H1 (cell line): Measurements from ENCODE around the gene GANC. TPM values are rescaled to one million over a fixed set of nuclear protein-coding genes. Genes with fewer than 3 reads are reported as not detected.

ENCODE experiments used
- CTCF ChIA-PET: fragments of 300-600 bp; sonication (Branson Sonifier 250); formaldehyde crosslinking; loops from one replicate; lab custom pipeline; 2021; ENCODE audit not compliant: partially characterized antibody; lab: Charles Lee
- POLR2A ChIA-PET: fragments of 300-600 bp; sonication (Branson Sonifier 250); formaldehyde crosslinking; loops from one replicate; lab custom pipeline; 2021; ENCODE audit warnings: inconsistent platforms; ENCODE audit not compliant: partially characterized antibody; lab: Charles Lee
- DNase-seq, 2 experiments: peaks; one replicate each; pipeline versions ENCODE4 v3.0.0 to v3.0.0-alpha.2; 2010 to 2022; ENCODE audit warnings: low spot score in 2 of 2, low read depth in 1 of 2, mixed read lengths in 1 of 2
- FAIRE-seq: peaks from 2 replicates; lab custom pipeline; 2011; peaks lifted over from hg19 to GRCh38; lab: Jason Lieb, UNC
- H2AFZ ChIP-seq: 2 replicates; pipeline ENCODE4 v1.8.1; 2012; ENCODE audit warnings: low read length, inconsistent platforms
- H2AK5ac ChIP-seq: 2 replicates; pipeline ENCODE4 v1.6.1; 2013; ENCODE audit warnings: low read depth, low read length
- H2BK120ac ChIP-seq: replicated peaks from 2 replicates; pipeline ENCODE3; 2013; ENCODE audit warnings: low read depth, low read length, inconsistent platforms
- H2BK12ac ChIP-seq: 2 replicates; pipeline ENCODE4 v1.6.1; 2013; ENCODE audit warnings: low read depth, low read length
- H2BK15ac ChIP-seq: 2 replicates; pipeline ENCODE4 v1.6.1; 2013; ENCODE audit warnings: low read length
- H2BK20ac ChIP-seq: 2 replicates; pipeline ENCODE4 v1.6.1; 2013; ENCODE audit warnings: low read length
- H2BK5ac ChIP-seq: 2 replicates; pipeline ENCODE4 v1.6.1; 2013; ENCODE audit warnings: low read depth, low read length
- H3K14ac ChIP-seq: 2 replicates; pipeline ENCODE4 v1.6.1; 2013; ENCODE audit warnings: inconsistent platforms; ENCODE audit not compliant: insufficient read length
- H3K18ac ChIP-seq: 2 replicates; pipeline ENCODE4 v1.6.1; 2013; ENCODE audit warnings: low read length; ENCODE audit errors: extremely low read depth
- H3K23ac ChIP-seq: 2 replicates; pipeline ENCODE4 v1.6.1; 2013; ENCODE audit warnings: inconsistent platforms; ENCODE audit not compliant: insufficient read length
- H3K23me2 ChIP-seq: 2 replicates; pipeline ENCODE4 v1.6.1; 2013; ENCODE audit warnings: low read depth, low read length
- H3K27ac ChIP-seq: 2 replicates; pipeline ENCODE4 v1.6.1; 2011; ENCODE audit warnings: low read depth, low read length, inconsistent platforms
- H3K27me3 ChIP-seq, 4 experiments: replicated peaks in 1 of 4; 1 replicate in 1 of 4; 2 replicates in 3 of 4; pipeline versions ENCODE4 v1.6.1 to v1.8.1; 2011 to 2013; ENCODE audit warnings: low read length in 3 of 4, mild to moderate bottlenecking in 3 of 4, inconsistent platforms in 2 of 4, mixed read lengths in 2 of 4, moderate library complexity in 1 of 4; ENCODE audit not compliant: control insufficient read depth in 3 of 4, insufficient read depth in 3 of 4; ENCODE audit errors: extremely low read depth in 1 of 4
- H3K36me3 ChIP-seq, 4 experiments: 2 replicates each; pipeline versions ENCODE4 v1.6.1 to v1.8.1; 2011 to 2013; ENCODE audit warnings: mild to moderate bottlenecking in 4 of 4, low read length in 3 of 4, moderate library complexity in 2 of 4, control low read depth in 1 of 4, inconsistent platforms in 1 of 4; ENCODE audit not compliant: insufficient read depth in 4 of 4, control insufficient read depth in 2 of 4
- H3K4ac ChIP-seq: replicated peaks from 2 replicates; pipeline ENCODE3; 2013; ENCODE audit warnings: low read length, low read depth, mixed read lengths, inconsistent platforms; ENCODE audit not compliant: insufficient read length
- H3K4me1 ChIP-seq, 4 experiments: replicated peaks in 1 of 4; 1 replicate in 1 of 4; 2 replicates in 3 of 4; pipeline versions ENCODE4 v1.6.1 to v1.8.1; 2011 to 2013; ENCODE audit warnings: low read length in 3 of 4, inconsistent platforms in 2 of 4, mixed read lengths in 1 of 4; ENCODE audit not compliant: insufficient read depth in 4 of 4, control insufficient read depth in 3 of 4
- H3K4me2 ChIP-seq, 2 experiments: 2 replicates each; pipeline versions ENCODE4 v1.6.1 to v1.8.1; 2011 to 2013; ENCODE audit warnings: low read depth in 2 of 2, low read length in 2 of 2, control low read depth in 1 of 2, inconsistent platforms in 1 of 2, mild to moderate bottlenecking in 1 of 2; ENCODE audit not compliant: insufficient read depth in 1 of 2
- H3K4me3 ChIP-seq, 4 experiments: fragments of 200-600, 300-600 bp in 1 of 4; sonication (generic), shearing (Covaris generic), sonication (Bioruptor Twin) in 1 of 4; 2 replicates each; pipeline versions ENCODE4 v1.5.1 to v1.8.1; 2011 to 2016; ENCODE audit warnings: low read length in 4 of 4, low read depth in 3 of 4, control low read depth in 2 of 4, inconsistent platforms in 2 of 4, mild to moderate bottlenecking in 2 of 4, mixed read lengths in 1 of 4, moderate library complexity in 1 of 4; ENCODE audit not compliant: insufficient read depth in 2 of 4; ENCODE audit errors: extremely low read depth in 1 of 4
- H3K56ac ChIP-seq: replicated peaks from 2 replicates; pipeline ENCODE3; 2013; ENCODE audit warnings: low read depth, mild to moderate bottlenecking, mixed read lengths, low read length, inconsistent platforms; ENCODE audit not compliant: insufficient read length
- H3K79me1 ChIP-seq: 2 replicates; pipeline ENCODE4 v1.6.1; 2013; ENCODE audit warnings: low read depth, low read length, control low read depth
- H3K79me2 ChIP-seq, 2 experiments: 2 replicates each; pipeline versions ENCODE4 v1.6.1 to v1.8.1; 2012 to 2013; ENCODE audit warnings: low read length in 2 of 2, mild to moderate bottlenecking in 2 of 2, inconsistent platforms in 1 of 2; ENCODE audit not compliant: insufficient read depth in 2 of 2, control insufficient read depth in 1 of 2
- H3K9ac ChIP-seq, 4 experiments: replicated peaks in 1 of 4; 1 replicate in 1 of 4; 2 replicates in 3 of 4; pipeline versions ENCODE4 v1.6.1 to v1.8.1; 2011 to 2013; ENCODE audit warnings: low read depth in 3 of 4, low read length in 3 of 4, control low read depth in 2 of 4, mild to moderate bottlenecking in 2 of 4, moderate library complexity in 2 of 4, inconsistent platforms in 1 of 4; ENCODE audit errors: extremely low read depth in 1 of 4
- H3K9me3 ChIP-seq, 2 experiments: 2 replicates each; pipeline versions ENCODE4 v1.6.1 to v1.8.1; 2012 to 2013; ENCODE audit warnings: mild to moderate bottlenecking in 2 of 2, moderate library complexity in 2 of 2, control low read depth in 1 of 2, inconsistent platforms in 1 of 2, low read depth in 1 of 2, low read length in 1 of 2, mixed read lengths in 1 of 2; ENCODE audit not compliant: insufficient read depth in 2 of 2
- H4K20me1 ChIP-seq, 2 experiments: replicated peaks in 1 of 2; 2 replicates each; pipeline versions ENCODE3 to v1.8.1; 2011 to 2013; ENCODE audit warnings: inconsistent platforms in 2 of 2, low read length in 2 of 2, mild to moderate bottlenecking in 1 of 2; ENCODE audit not compliant: insufficient read depth in 2 of 2, control insufficient read depth in 1 of 2
- H4K5ac ChIP-seq: 2 replicates; pipeline ENCODE4 v1.6.1; 2013; ENCODE audit warnings: low read length, low read depth, mixed read lengths, inconsistent platforms; ENCODE audit not compliant: insufficient read length
- H4K8ac ChIP-seq: 2 replicates; pipeline ENCODE4 v1.8.0; 2013; ENCODE audit warnings: mild to moderate bottlenecking, moderate library complexity, low read length, inconsistent platforms; ENCODE audit not compliant: insufficient read depth; ENCODE audit errors: extremely low read depth
- H4K91ac ChIP-seq: replicated peaks from 2 replicates; pipeline ENCODE3; 2013; ENCODE audit warnings: low read length, mixed read lengths, inconsistent platforms; ENCODE audit not compliant: insufficient read length
- EZH2 ChIP-seq: fragments of 200-600 bp; sonication (generic); IDR thresholded peaks from 2 replicates; pipeline ENCODE4 v1.7.1; 2012; ENCODE audit warnings: low read depth, mild to moderate bottlenecking, moderate library complexity, low read length, inconsistent platforms; ENCODE audit not compliant: severe bottlenecking
- HDAC6 ChIP-seq: IDR thresholded peaks from one replicate; pipeline ENCODE4 v1.7.1; 2012; ENCODE audit warnings: low read depth, mild to moderate bottlenecking, inconsistent platforms, low read length, moderate library complexity
- RXRA ChIP-seq: IDR thresholded peaks from 2 replicates; pipeline ENCODE4 v1.6.1; 2011; ENCODE audit warnings: low read depth, mild to moderate bottlenecking, low read length, moderate library complexity; ENCODE audit not compliant: insufficient read depth
- SIRT6 ChIP-seq: IDR thresholded peaks from one replicate; pipeline ENCODE4 v1.7.1; 2012; ENCODE audit warnings: low read length, inconsistent platforms
- SRF ChIP-seq: IDR thresholded peaks from 2 replicates; pipeline ENCODE4 v1.6.1; 2011; ENCODE audit warnings: mild to moderate bottlenecking, low read depth, low read length, moderate library complexity
- WGBS, 2 experiments: shearing (Covaris generic) in 1 of 2; methylation state at CpG; one replicate each; pipeline versions ENCODE4 v1.1.6 to v1.1.7; 2013 to 2015; ENCODE audit warnings: low lambda C conversion rate in 2 of 2, mixed read lengths in 2 of 2, inconsistent platforms in 1 of 2, low coverage in 1 of 2, missing lambda C conversion rate in 1 of 2; ENCODE audit not compliant: insufficient replicate concordance in 2 of 2, insufficient coverage in 1 of 2, insufficient read length in 1 of 2; ENCODE audit errors: extremely low coverage in 1 of 2, missing lambda C conversion rate in 1 of 2; 5-methylcytosine and 5-hydroxymethylcytosine counted together
- polyA plus RNA-seq, 7 experiments: library from polyadenylated mRNA; depleted of rRNA in 3 of 7; stranded (reverse) in 5 of 7; unstranded in 2 of 7; fragments of >200 nt in 5 of 7; fragments of 200-250 nt in 2 of 7; gene quantifications; 1 replicate in 5 of 7; 2 replicates in 1 of 7; 4 replicates in 1 of 7; pipeline versions ENCODE4 v1.2.1 to v1.2.3, GENCODE V29; 2011 to 2013; ENCODE audit warnings: missing spikeins in 2 of 7, mixed read lengths in 2 of 7
- total RNA-seq: library from RNA; stranded (reverse); fragmentation: NEBNext Ultra II Directional; extraction: Animal tissue kit (Norgen Biotek cat#: 25700); gene quantifications from 2 replicates; pipeline ENCODE4 v1.2.1, GENCODE V29; 2021
- TF ChIP-seq, protein P1 (sequence below): IDR thresholded peaks from 2 replicates; pipeline ENCODE4 v1.6.1; 2012; ENCODE audit warnings: inconsistent platforms

GANC gene
- total and polyA plus RNA-seq, 2 of the 8 experiments (the other 6 are each of a cell fraction or from before 2014, with no cell fraction given), result 6.8 to 14.4 TPM

- CTCF ChIA-PET, result interaction anchor here (1.0 kb wide), 1 partner anchor 138 kb away, joined by 3 read pairs; no protein-coding TSS in a partner anchor
- Histone ChIP-seq H3K9me3 (no peaks in the 10 kb centered on the region), H3K27ac (no peak overlapping the region)
Measured at GRCh38 chr15:42276762-42277161, 3.8 kb downstream of the GANC start.

More at GRCh38 chr15:42276762-42277161, 3.8 kb downstream of the GANC start:
- no peak overlapping the region for H4K91ac ChIP-seq
- POLR2A ChIA-PET, result no interaction called here
- no peak overlapping the region for H3K23ac ChIP-seq
- no peak overlapping the region for H4K5ac ChIP-seq
- H3K4me1 ChIP-seq, result peaks cover 0 to 10% (median 3%) of the 10 kb centered on the region in 4 experiments; a peak in 3 of 7 replicates
- no peak overlapping the region for H2BK120ac ChIP-seq
- no peak overlapping the region for H2BK5ac ChIP-seq
- H4K20me1 ChIP-seq, result no peaks in the 10 kb centered on the region
- H2AK5ac ChIP-seq, result no peak overlapping the region
- H3K18ac ChIP-seq, result no peak overlapping the region
- H3K14ac ChIP-seq, result no peak overlapping the region
- H3K4ac ChIP-seq, result no peak overlapping the region
- H3K4me3 ChIP-seq, result no peak overlapping the region
- peaks cover 6% of the 10 kb centered on the region for H3K23me2 ChIP-seq
- no peak overlapping the region for H3K4me2 ChIP-seq
- H3K9ac ChIP-seq, result no peak overlapping the region
- FAIRE-seq, result no peak
- peaks cover 0 to 3% (median 1%) of the 10 kb centered on the region in 4 experiments; a peak in 4 of 8 replicates for H3K36me3 ChIP-seq
- H3K56ac ChIP-seq, result no peak overlapping the region
- no peak overlapping the region for H4K8ac ChIP-seq
- 83 to 100% methylated on average over 2 of the region's 2 CpGs for WGBS, 2 experiments
- no peak for DNase-seq
- H2BK15ac ChIP-seq, result no peak overlapping the region
- no peaks in the 10 kb centered on the region for H3K79me1 ChIP-seq
- no peak overlapping the region for H2AFZ ChIP-seq
- H2BK20ac ChIP-seq, result no peak overlapping the region
- H2BK12ac ChIP-seq, result no peak overlapping the region
- no peaks in the 10 kb centered on the region for H3K27me3 ChIP-seq
- H3K79me2 ChIP-seq, result peaks cover 0 to 12% of the 10 kb centered on the region in 2 experiments; a peak in 3 of 4 replicates
- TF ChIP-seq SRF, result no peak
- TF ChIP-seq, protein P1, sequence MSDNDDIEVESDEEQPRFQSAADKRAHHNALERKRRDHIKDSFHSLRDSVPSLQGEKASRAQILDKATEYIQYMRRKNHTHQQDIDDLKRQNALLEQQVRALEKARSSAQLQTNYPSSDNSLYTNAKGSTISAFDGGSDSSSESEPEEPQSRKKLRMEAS, result no peak
- no peak for TF ChIP-seq HDAC6
- TF ChIP-seq SIRT6, result no peak
- TF ChIP-seq RXRA, result no peak
- TF ChIP-seq EZH2, result no peak
